GM12891 (cell line): Measurements from ENCODE around the gene AP5S1.

Experiments
- POLR2A ChIP-seq: IDR thresholded peaks from 2 replicates; pipeline ENCODE4 v1.6.1; 2011; ENCODE audit warnings: low read depth, low read length, control low read depth
- POLR2AphosphoS5 ChIP-seq: IDR thresholded peaks from 2 replicates; pipeline ENCODE4 v1.6.1; 2011; ENCODE audit warnings: low read depth, low read length, control low read depth
- SPI1 ChIP-seq: IDR thresholded peaks from 2 replicates; pipeline ENCODE4 v1.6.1; 2011; ENCODE audit warnings: low read depth, low read length, control low read depth
- TAF1 ChIP-seq: IDR thresholded peaks from 2 replicates; pipeline ENCODE4 v1.6.1; 2011; ENCODE audit warnings: low read depth, low read length, control low read depth

GRCh38 chr20:3785240-3786125 is 34.9 kb upstream of the AP5S1 start:
- no peak for TF ChIP-seq POLR2AphosphoS5
- no peak for TF ChIP-seq POLR2A
- TF ChIP-seq TAF1, result no peak
- no peak for TF ChIP-seq SPI1
